ENCODE results near the gene MLLT3. TPM values are rescaled to one million over a fixed set of nuclear protein-coding genes. Genes with fewer than 3 reads are reported as not detected.

The MLLT3 gene
- total RNA-seq, 1 experiment from 2014 or later: 37.6 TPM

- in situ Hi-C loops (cut with HindIII; ENCODE audit: low pct_unique_long_range_greater_than_20kb, low sequenced_read_pairs): no loop called here
- DNase-seq (ENCODE audit: low read depth): peak; percentile 4
Observed at GRCh38 chr9:20319641-20320337, 302.5 kb downstream of the MLLT3 start.

DNA sequence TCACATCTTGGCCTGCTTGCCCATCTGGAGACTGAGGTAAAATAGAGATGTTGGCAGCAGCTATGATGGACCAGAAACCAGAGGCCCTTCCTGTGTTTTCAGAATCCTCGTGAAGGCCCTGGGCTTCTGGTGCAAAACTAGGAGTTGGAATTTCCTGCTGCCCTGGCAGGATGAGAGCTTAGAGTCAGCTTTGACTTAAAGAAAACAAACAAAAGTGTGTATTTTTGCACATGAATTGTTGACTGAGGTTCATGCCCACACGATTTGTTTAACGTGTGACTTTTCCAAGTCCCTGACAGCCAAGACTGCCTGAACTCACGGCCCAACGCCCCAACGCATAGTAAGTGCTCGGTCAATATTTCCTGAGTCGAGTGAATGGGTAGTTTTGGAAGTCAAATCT lies 303.1 kb downstream of the MLLT3 start:
- DNase-seq (ENCODE audit: low read depth): no peak
- in situ Hi-C loops (cut with HindIII; ENCODE audit: low pct_unique_long_range_greater_than_20kb, low sequenced_read_pairs): no loop called here

GRCh38 chr9:20317701-20318100 lies 304.6 kb downstream of the MLLT3 start:
- no peak for DNase-seq (ENCODE audit: low read depth)
- in situ Hi-C loops (cut with HindIII; ENCODE audit: low pct_unique_long_range_greater_than_20kb, low sequenced_read_pairs): no loop called here

- no peak for DNase-seq (ENCODE audit: low read depth)
- in situ Hi-C loops (cut with HindIII; ENCODE audit: low pct_unique_long_range_greater_than_20kb, low sequenced_read_pairs): no loop called here
Observed at GRCh38 chr9:20316372-20316771, 305.9 kb downstream of the MLLT3 start.

GRCh38 chr9:20315677-20316076 lies 306.6 kb downstream of the MLLT3 start:
- in situ Hi-C loops (cut with HindIII; ENCODE audit: low pct_unique_long_range_greater_than_20kb, low sequenced_read_pairs): no loop called here
- DNase-seq (ENCODE audit: low read depth): no peak

GRCh38 chr9:20314981-20315380 lies 307.3 kb downstream of the MLLT3 start:
- DNase-seq (ENCODE audit: low read depth): no peak
- in situ Hi-C loops (cut with HindIII; ENCODE audit: low pct_unique_long_range_greater_than_20kb, low sequenced_read_pairs): no loop called here

DNA sequence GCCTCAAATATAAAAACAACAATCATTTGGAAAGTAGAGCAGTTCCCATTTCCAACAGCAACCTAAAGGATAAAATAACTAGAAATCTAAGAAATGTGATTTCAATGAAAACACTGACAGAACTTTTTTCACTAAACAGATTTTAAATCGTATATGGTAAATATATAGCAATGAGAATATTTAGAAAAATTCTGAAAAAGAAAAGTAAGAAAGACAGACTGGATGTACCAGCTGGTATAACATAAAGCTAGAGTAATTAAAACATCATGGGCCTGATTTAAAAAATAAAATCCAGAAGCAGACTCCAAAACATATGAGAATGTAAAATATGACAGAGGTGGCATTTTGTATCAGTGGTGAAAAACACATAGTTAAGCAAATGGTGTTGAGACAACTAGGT lies 308.9 kb downstream of the MLLT3 start:
- in situ Hi-C loops (cut with HindIII; ENCODE audit: low pct_unique_long_range_greater_than_20kb, low sequenced_read_pairs): no loop called here
- DNase-seq (ENCODE audit: low read depth): no peak

- in situ Hi-C loops (cut with HindIII; ENCODE audit: low pct_unique_long_range_greater_than_20kb, low sequenced_read_pairs): no loop called here
- DNase-seq (ENCODE audit: low read depth): peak; percentile 12
Observed at GRCh38 chr9:20312732-20313131, 309.6 kb downstream of the MLLT3 start.

GRCh38 chr9:20310024-20310423 lies 312.3 kb downstream of the MLLT3 start:
- in situ Hi-C loops (cut with HindIII; ENCODE audit: low pct_unique_long_range_greater_than_20kb, low sequenced_read_pairs): no loop called here
- no peak for DNase-seq (ENCODE audit: low read depth)

DNA sequence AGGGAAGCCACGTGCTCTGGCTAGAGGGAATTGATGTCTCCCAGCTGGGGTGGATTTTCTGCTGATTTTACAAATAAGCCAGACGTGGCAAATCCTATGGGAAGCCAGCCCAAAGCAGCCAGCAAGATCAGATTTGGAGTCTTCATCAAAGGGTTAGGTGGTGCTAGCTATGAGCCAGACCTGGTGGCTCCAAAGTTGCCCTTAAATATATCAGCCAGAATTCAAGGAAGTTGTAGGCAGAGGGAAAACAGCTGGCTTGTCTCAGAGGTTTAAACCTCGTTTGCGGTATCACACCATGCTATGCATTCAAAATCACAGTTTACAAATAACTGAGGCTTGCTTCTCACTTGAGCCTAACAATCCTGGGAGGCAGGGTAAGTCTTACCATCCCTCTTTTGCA lies 313.2 kb downstream of the MLLT3 start:
- DNase-seq (ENCODE audit: low read depth): no peak
- in situ Hi-C loops (cut with HindIII; ENCODE audit: low pct_unique_long_range_greater_than_20kb, low sequenced_read_pairs): no loop called here

GRCh38 chr9:20307621-20308020 lies 314.7 kb downstream of the MLLT3 start:
- no peak for DNase-seq (ENCODE audit: low read depth)
- in situ Hi-C loops (cut with HindIII; ENCODE audit: low pct_unique_long_range_greater_than_20kb, low sequenced_read_pairs): no loop called here

GRCh38 chr9:20305452-20305851 lies 316.8 kb downstream of the MLLT3 start:
- in situ Hi-C loops (cut with HindIII; ENCODE audit: low pct_unique_long_range_greater_than_20kb, low sequenced_read_pairs): no loop called here
- DNase-seq (ENCODE audit: low read depth): no peak

DNA sequence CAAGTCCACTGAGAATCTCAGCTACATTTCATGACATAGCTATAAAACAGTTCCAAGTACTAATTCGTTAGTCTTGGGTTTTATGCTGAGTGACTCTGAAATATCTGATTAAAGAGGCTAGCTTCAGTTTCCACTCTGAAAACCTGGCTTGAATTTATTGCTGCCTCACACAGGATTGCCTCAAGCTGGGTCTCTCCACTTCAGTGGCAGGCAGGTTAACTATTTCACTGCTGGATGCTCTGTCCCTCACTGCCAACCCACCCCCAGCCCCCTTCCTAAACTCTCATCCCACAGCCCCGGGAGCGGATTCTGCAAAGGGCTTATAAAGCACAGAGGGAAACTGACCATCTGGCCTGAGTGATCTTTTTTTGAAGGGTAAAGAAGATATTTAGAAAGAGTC lies 318.3 kb downstream of the MLLT3 start:
- in situ Hi-C loops (cut with HindIII; ENCODE audit: low pct_unique_long_range_greater_than_20kb, low sequenced_read_pairs): no loop called here
- no peak for DNase-seq (ENCODE audit: low read depth)

GRCh38 chr9:20303066-20303465 lies 319.2 kb downstream of the MLLT3 start:
- DNase-seq (ENCODE audit: low read depth): no peak
- in situ Hi-C loops (cut with HindIII; ENCODE audit: low pct_unique_long_range_greater_than_20kb, low sequenced_read_pairs): no loop called here

DNA sequence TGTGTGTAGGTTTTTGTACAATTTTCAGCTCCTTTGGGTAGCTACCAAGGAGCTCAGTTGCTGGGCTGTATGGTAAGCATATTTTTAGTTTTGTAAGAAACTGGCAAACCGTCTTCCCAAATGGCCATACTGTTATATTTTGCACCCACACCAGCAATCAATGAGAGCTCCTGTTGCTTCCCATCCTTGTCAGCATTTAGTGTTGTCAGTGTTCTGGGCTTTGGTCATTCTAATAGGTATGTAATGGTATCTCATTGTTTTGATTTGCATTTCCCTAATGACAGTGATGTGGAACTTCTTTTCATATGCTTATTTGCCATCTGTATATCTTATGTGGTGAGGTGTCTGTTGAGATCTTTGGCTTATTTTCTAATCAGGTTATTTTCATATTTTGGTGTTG lies 320.1 kb downstream of the MLLT3 start:
- in situ Hi-C loops (cut with HindIII; ENCODE audit: low pct_unique_long_range_greater_than_20kb, low sequenced_read_pairs): no loop called here

GRCh38 chr9:20300430-20301115 lies 321.7 kb downstream of the MLLT3 start:
- in situ Hi-C loops (cut with HindIII; ENCODE audit: low pct_unique_long_range_greater_than_20kb, low sequenced_read_pairs): no loop called here
- no peak for DNase-seq (ENCODE audit: low read depth)

More for the DNA sequence above, 320.1 kb downstream of the MLLT3 start:
- DNase-seq (ENCODE audit: low read depth): no peak

- in situ Hi-C loops (cut with HindIII; ENCODE audit: low pct_unique_long_range_greater_than_20kb, low sequenced_read_pairs): no loop called here
- no peak for DNase-seq (ENCODE audit: low read depth)
Observed at GRCh38 chr9:20297646-20298084, 324.6 kb downstream of the MLLT3 start.

DNA sequence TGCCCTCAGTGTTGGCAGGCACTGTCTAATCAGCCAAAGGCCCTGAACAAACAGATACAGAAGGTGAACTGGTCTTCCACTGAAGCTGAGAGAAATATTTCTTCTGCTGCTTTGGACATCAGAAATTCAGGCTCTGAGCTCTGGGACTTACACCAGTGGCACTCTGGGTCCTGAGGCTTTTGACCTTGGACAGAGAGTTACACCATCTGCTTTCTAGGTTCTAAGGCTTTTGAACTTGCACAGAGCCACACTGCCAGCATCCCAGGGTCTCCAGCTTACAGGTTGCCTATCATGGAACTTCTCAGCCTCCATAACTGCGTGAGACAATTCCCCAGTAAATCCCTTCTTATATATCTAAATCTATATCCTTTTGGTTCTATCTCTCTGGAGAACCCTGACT lies 326.7 kb downstream of the MLLT3 start:
- in situ Hi-C loops (cut with HindIII; ENCODE audit: low pct_unique_long_range_greater_than_20kb, low sequenced_read_pairs): no loop called here
- no peak for DNase-seq (ENCODE audit: low read depth)

GRCh38 chr9:20294046-20294750 lies 328.1 kb downstream of the MLLT3 start:
- in situ Hi-C loops (cut with HindIII; ENCODE audit: low pct_unique_long_range_greater_than_20kb, low sequenced_read_pairs): no loop called here
- DNase-seq (ENCODE audit: low read depth): no peak
